ENCODE measurements around the gene TMEM145. TPM values are rescaled to one million over a fixed set of nuclear protein-coding genes. Genes with fewer than 3 reads are reported as not detected.

Gene TMEM145
- total RNA-seq, 1 experiment from 2014 or later: 0.69 TPM

DNA sequence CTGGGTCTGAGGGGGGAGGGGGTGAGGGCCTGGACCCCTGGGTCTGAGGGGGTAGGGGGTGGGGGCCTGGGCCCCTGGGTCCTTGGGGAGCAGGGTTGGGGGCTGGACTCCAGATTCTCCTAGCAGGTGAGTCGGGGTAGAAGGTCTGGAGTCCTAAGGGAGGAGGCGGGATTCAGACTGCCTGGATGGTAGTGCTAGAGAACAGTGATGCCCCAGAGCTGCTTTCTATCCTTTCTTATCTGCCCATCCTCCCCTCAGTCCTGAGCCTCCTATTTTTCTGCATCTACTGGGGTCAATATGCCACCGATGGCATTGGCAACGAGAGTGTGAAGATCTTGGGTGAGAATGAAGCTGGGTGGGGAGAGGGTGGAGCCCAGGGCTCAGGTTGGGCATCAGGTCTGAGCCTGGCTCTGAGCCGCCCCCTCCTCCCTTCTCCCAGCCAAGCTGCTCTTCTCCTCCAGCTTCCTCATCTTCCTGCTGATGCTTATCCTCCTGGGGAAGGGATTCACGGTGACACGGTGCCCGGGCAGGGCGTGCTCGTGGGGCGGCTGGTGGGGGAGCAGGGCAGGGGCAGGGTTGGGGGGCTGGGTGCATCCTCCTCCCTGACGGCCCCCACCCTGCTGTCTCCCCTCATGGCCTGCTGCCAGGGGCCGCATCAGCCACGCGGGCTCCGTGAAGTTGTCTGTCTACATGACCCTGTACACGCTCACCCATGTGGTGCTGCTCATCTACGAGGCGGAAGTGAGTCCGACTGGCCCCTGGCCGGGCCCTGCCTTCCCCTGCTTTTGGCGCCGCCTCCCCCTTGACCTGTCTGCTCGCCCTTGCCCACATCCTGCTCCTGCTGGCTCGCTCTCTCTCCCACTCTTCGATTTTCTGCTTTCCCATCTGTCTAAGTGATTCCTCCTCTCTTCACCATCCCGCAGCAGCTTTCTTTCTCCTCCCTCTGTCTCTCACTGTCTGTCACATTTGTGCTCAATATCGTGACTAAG is 3.4 kb downstream of the TMEM145 start:
- H3K27ac ChIP-seq (ENCODE audit: low read length): no peak overlapping the region
- no peaks in the 10 kb centered on the region for H3K9me2 ChIP-seq (replicated peaks; ENCODE audit: low read length)
- DNase-seq (no peak), ATAC-seq (no peak)
- intact Hi-C loops (cut with micrococcal nuclease): no loop called here
- TF ChIP-seq EZH2phosphoT487 (IDR thresholded peaks at IDR 0.05; ENCODE audit: borderline replicate concordance, low read length) (no peak), EZH2 (IDR thresholded peaks at IDR 0.05; ENCODE audit: low read length, unreplicated experiment) (no peak)
- TF ChIP-seq, protein P1, sequence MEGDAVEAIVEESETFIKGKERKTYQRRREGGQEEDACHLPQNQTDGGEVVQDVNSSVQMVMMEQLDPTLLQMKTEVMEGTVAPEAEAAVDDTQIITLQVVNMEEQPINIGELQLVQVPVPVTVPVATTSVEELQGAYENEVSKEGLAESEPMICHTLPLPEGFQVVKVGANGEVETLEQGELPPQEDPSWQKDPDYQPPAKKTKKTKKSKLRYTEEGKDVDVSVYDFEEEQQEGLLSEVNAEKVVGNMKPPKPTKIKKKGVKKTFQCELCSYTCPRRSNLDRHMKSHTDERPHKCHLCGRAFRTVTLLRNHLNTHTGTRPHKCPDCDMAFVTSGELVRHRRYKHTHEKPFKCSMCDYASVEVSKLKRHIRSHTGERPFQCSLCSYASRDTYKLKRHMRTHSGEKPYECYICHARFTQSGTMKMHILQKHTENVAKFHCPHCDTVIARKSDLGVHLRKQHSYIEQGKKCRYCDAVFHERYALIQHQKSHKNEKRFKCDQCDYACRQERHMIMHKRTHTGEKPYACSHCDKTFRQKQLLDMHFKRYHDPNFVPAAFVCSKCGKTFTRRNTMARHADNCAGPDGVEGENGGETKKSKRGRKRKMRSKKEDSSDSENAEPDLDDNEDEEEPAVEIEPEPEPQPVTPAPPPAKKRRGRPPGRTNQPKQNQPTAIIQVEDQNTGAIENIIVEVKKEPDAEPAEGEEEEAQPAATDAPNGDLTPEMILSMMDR (conservative IDR thresholded peaks at IDR 0.05; ENCODE audit: low read depth, low read length): no peak
- no peak overlapping the region for H2AFZ ChIP-seq (ENCODE audit: low read length)
- H4K20me1 ChIP-seq (ENCODE audit: low read length): no peaks in the 10 kb centered on the region
- BruUV-seq (replicated peaks): no TSS peak
- no peaks in the 10 kb centered on the region for H3K4me1 ChIP-seq (ENCODE audit: insufficient read depth, low read length)
- CTCF ChIA-PET: no interaction called here
- no peaks in the 10 kb centered on the region for H3K79me2 ChIP-seq (ENCODE audit: low read length)
- POLR2A ChIA-PET (ENCODE audit: unreplicated experiment): no interaction called here
- H3K36me3 ChIP-seq (ENCODE audit: low read depth, low read length): no peaks in the 10 kb centered on the region
- H3K4me2 ChIP-seq (ENCODE audit: low read length): no peak overlapping the region
- H3K27me3 ChIP-seq (ENCODE audit: low read length): no peaks in the 10 kb centered on the region
- H3K4me3 ChIP-seq (ENCODE audit: low read length): no peak overlapping the region
- no peaks in the 10 kb centered on the region for H3K9me3 ChIP-seq (ENCODE audit: low read length)
- no peaks in the 10 kb centered on the region for H3F3A ChIP-seq (ENCODE audit: low read length, unreplicated experiment)
- no peak overlapping the region for H3K9ac ChIP-seq (ENCODE audit: low read length)

DNA sequence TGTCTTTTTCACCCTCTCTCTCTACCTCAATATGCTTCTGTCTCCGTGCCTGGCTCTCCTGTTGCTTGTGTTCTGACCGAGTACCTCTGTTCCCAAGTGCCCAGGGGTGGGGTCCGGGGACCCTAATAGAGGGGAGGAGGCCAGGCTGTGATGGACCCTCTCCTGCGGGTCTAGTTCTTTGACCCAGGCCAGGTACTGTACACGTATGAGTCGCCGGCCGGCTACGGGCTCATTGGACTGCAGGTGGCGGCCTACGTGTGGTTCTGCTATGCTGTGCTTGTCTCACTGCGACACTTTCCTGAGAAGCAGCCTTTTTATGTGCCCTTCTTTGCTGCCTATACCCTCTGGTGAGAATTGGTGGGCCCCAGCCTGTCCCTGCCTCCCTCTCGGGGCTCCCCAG is 4.4 kb downstream of the TMEM145 start:
- Histone ChIP-seq H3K27ac (ENCODE audit: low read length) (no peak overlapping the region), H3K4me1 (ENCODE audit: insufficient read depth, low read length) (no peaks in the 10 kb centered on the region), H3K9ac (ENCODE audit: low read length) (no peak overlapping the region), H2AFZ (ENCODE audit: low read length) (no peak overlapping the region), H3F3A (ENCODE audit: low read length, unreplicated experiment) (no peaks in the 10 kb centered on the region), H3K9me2 (replicated peaks; ENCODE audit: low read length) (no peaks in the 10 kb centered on the region), H3K79me2 (ENCODE audit: low read length) (no peaks in the 10 kb centered on the region), H3K27me3 (ENCODE audit: low read length) (no peaks in the 10 kb centered on the region), H3K9me3 (ENCODE audit: low read length) (no peaks in the 10 kb centered on the region), H3K4me3 (ENCODE audit: low read length) (no peak overlapping the region), H4K20me1 (ENCODE audit: low read length) (no peaks in the 10 kb centered on the region), H3K36me3 (ENCODE audit: low read depth, low read length) (no peaks in the 10 kb centered on the region), H3K4me2 (ENCODE audit: low read length) (no peak overlapping the region)
- ChIA-PET CTCF (no interaction called here), POLR2A (ENCODE audit: unreplicated experiment) (no interaction called here)
- intact Hi-C loops (cut with micrococcal nuclease): no loop called here
- ATAC-seq: no peak
- no TSS peak for BruUV-seq (replicated peaks)
- TF ChIP-seq, protein P1 (conservative IDR thresholded peaks at IDR 0.05; ENCODE audit: low read depth, low read length): no peak
- TF ChIP-seq EZH2phosphoT487 (IDR thresholded peaks at IDR 0.05; ENCODE audit: borderline replicate concordance, low read length) (no peak), EZH2 (IDR thresholded peaks at IDR 0.05; ENCODE audit: low read length, unreplicated experiment) (no peak)
- DNase-seq: no peak

DNA sequence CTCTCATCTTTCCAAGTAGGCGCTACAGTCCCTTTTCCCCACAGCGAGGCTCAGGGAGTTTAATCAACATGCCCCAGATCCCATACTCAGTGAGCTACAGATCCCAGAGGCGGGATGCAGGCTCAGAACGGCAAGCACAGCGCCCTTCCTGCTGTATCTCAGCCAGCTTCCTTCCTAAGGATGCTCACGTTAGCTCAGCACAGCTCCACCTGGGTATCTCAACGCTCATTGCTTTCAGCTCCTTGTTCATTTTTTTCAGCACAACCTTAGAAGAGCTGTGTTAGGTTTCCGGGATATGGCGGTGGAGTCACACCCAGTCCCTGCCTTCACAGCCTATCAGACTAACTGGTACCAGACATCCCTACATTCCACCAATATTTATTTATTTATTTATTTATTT is 9.2 kb downstream of the TMEM145 start:
- ChIA-PET CTCF (no interaction called here), POLR2A (ENCODE audit: unreplicated experiment) (no interaction called here)
- Histone ChIP-seq H3K9me2 (replicated peaks; ENCODE audit: low read length) (no peaks in the 10 kb centered on the region), H3F3A (ENCODE audit: low read length, unreplicated experiment) (no peaks in the 10 kb centered on the region), H3K4me3 (ENCODE audit: low read length) (no peak overlapping the region), H3K4me2 (ENCODE audit: low read length) (no peak overlapping the region), H3K4me1 (ENCODE audit: insufficient read depth, low read length) (peaks cover 8% of the 10 kb centered on the region), H3K36me3 (ENCODE audit: low read depth, low read length) (no peaks in the 10 kb centered on the region), H3K9ac (ENCODE audit: low read length) (no peak overlapping the region), H3K27ac (ENCODE audit: low read length) (no peak overlapping the region), H3K9me3 (ENCODE audit: low read length) (no peaks in the 10 kb centered on the region), H3K79me2 (ENCODE audit: low read length) (peaks cover 17% of the 10 kb centered on the region), H4K20me1 (ENCODE audit: low read length) (no peaks in the 10 kb centered on the region), H3K27me3 (ENCODE audit: low read length) (no peaks in the 10 kb centered on the region), H2AFZ (ENCODE audit: low read length) (no peak overlapping the region)
- no TSS peak for BruUV-seq (replicated peaks)
- no peak for DNase-seq
- no peak for ATAC-seq
- TF ChIP-seq EZH2 (IDR thresholded peaks at IDR 0.05; ENCODE audit: low read length, unreplicated experiment): no peak
- no peak for TF ChIP-seq EZH2phosphoT487 (IDR thresholded peaks at IDR 0.05; ENCODE audit: borderline replicate concordance, low read length)
- TF ChIP-seq, protein P1 (conservative IDR thresholded peaks at IDR 0.05; ENCODE audit: low read depth, low read length): no peak
- intact Hi-C loops (cut with micrococcal nuclease): no loop called here
